ENCODE results near the gene GPR155. TPM values are rescaled to one million over a fixed set of nuclear protein-coding genes. Genes with fewer than 3 reads are reported as not detected.

GPR155 gene
- 0.71 TPM for polyA plus RNA-seq (2012; ENCODE audit: insufficient read depth, insufficient read length, low read depth)

- Histone ChIP-seq H3K27me3 (no peaks in the 10 kb centered on the region), H3K9me3 (no peaks in the 10 kb centered on the region), H3K4me1 (no peaks in the 10 kb centered on the region), H3K4me3 (ENCODE audit: low read depth, low read length) (peak within 1 kb of the TSS; percentile 73), H3K36me3 (no peaks in the 10 kb centered on the region)
- no peak for TF ChIP-seq CTCF (IDR thresholded peaks at IDR 0.05; ENCODE audit: low read depth, low read length)
- DNase-seq: peak; percentile 60
Measured at GRCh38 chr2:174486563-174487107, at the start of gene GPR155. TSS of gene GPR155 (minus strand) at chr2:174487029. CDS start at chr2:174481956, 5,073 bp downstream.

DNA sequence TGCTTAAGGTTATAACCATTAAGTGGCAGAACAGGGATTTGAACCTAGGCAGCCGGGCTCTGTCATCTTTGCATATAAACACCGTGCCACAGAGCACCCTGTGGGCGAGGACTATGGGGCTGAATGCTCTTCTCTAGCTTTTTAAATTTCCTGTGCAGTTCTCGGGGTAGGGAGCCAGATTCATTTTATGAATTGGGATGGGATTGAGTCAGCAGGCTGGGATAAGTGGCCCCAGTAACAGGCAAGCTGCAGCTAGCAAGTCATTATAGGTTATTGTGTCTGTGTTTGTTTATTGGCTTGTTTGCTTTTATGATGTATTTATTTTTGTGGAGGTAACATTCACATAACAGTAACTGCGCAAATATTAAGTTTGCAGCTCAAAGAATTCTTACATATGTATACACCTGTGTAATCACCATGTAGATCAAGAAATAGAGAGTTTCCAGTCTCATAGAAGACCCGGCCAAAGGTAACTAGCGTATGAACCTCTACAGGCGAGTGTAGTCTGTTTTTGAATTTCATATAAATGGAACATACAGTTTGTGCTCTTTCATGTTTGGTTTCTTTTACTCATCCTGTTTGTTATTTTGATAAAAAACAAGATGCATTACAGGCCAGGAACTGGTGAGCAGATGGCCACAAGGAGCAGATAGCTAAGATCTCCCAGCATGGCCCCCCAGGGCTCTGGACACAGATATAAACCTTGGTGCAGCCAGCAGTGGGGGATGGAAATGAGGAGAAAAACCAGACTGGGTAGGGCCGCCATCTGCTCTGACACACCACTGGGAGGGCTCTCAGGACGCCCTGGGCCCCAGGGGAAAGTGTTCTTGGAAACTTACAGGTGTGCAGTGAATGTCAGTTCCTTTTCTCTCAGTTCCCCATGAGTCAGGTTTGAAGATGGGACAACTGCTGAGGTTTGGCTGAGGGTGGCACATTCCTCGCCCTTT, 49.2 kb upstream of the GPR155 start:
- DNase-seq: peak; percentile 80
- peaks cover 5% of the 10 kb centered on the region for H3K4me1 ChIP-seq
- H3K9me3 ChIP-seq: no peaks in the 10 kb centered on the region
- H3K36me3 ChIP-seq: no peaks in the 10 kb centered on the region
- no peaks in the 10 kb centered on the region for H3K27me3 ChIP-seq
- no peak for TF ChIP-seq CTCF (IDR thresholded peaks at IDR 0.05; ENCODE audit: low read depth, low read length)
- H3K4me3 ChIP-seq (ENCODE audit: low read depth, low read length): no peak overlapping the region

GRCh38 chr2:174535083-174535482, 48.3 kb upstream of the GPR155 start:
- Histone ChIP-seq H3K27me3 (no peaks in the 10 kb centered on the region), H3K4me3 (ENCODE audit: low read depth, low read length) (no peak overlapping the region), H3K9me3 (no peaks in the 10 kb centered on the region), H3K4me1 (peaks cover 5% of the 10 kb centered on the region), H3K36me3 (no peaks in the 10 kb centered on the region)
- DNase-seq: peak; percentile 58
- TF ChIP-seq CTCF (IDR thresholded peaks at IDR 0.05; ENCODE audit: low read depth, low read length): 0 out of 2 replicates have a peak, but pooled peaks have one; percentile 11

DNA sequence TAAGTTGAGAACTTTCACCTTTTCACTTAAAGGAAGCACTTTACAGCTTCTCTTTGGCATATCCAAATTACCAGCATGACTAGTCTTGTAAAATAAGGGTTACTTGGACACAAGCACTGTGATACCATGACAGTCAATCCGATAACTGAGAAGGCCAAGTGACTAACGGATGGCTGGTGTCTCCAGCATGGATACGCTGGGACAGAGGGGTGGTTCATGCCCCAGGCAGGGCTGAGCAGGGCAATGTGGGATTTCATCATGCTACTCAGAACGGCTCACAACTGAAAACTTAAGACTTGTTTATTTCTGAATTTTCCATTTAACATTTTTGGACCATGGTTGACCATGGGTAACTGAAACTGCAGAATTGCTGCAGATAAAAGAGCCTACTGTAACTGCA, 43.1 kb upstream of the GPR155 start:
- H3K27me3 ChIP-seq: no peaks in the 10 kb centered on the region
- no peaks in the 10 kb centered on the region for H3K9me3 ChIP-seq
- no peaks in the 10 kb centered on the region for H3K36me3 ChIP-seq
- H3K4me3 ChIP-seq (ENCODE audit: low read depth, low read length): no peak overlapping the region
- TF ChIP-seq CTCF (IDR thresholded peaks at IDR 0.05; ENCODE audit: low read depth, low read length): no peak
- H3K4me1 ChIP-seq: no peaks in the 10 kb centered on the region
- no peak for DNase-seq

DNA sequence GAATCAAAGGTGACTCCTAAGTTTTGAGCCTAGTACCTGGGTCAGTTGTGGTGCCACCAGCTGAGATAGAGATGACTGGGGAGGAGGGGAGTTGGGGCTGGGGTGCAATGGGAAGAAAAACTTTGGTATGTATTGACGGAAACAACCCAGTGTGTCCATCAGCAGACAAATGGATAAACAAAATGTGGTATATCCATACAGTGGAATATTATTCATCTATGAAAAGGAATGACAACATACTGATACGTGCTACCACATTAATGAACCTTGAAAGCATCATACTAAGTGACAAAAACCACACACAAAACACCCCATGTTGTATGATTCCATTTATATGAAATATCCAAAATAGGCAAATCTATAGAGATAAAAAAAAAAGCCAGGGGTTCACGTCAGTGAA, 41.1 kb upstream of the GPR155 start:
- Histone ChIP-seq H3K9me3 (no peaks in the 10 kb centered on the region), H3K36me3 (no peaks in the 10 kb centered on the region), H3K27me3 (no peaks in the 10 kb centered on the region), H3K4me3 (ENCODE audit: low read depth, low read length) (no peak overlapping the region), H3K4me1 (no peaks in the 10 kb centered on the region)
- TF ChIP-seq CTCF (IDR thresholded peaks at IDR 0.05; ENCODE audit: low read depth, low read length): no peak
- no peak for DNase-seq
